Measurements from ENCODE around the gene KRT72. TPM values are rescaled to one million over a fixed set of nuclear protein-coding genes. Genes with fewer than 3 reads are reported as not detected.

The KRT72 gene
- polyA plus RNA-seq, 1 donor = 2.0 TPM

GRCh38 chr12:52641468-52641867, 40.2 kb upstream of the KRT72 start:
- H3K27me3 ChIP-seq (ENCODE audit: control insufficient read depth, insufficient read depth, low read length) = peaks cover 6% of the 10 kb centered on the region
- no peak for DNase-seq
- no peak overlapping the region for H3K4me3 ChIP-seq (ENCODE audit: low read length)
- H3K4me1 ChIP-seq (ENCODE audit: control insufficient read depth, insufficient read depth, low read length) = peaks cover 17% of the 10 kb centered on the region
- no peak overlapping the region for H3K27ac ChIP-seq (ENCODE audit: low read length)
- no CpG with 5 or more reads among the region's 4 CpGs for WGBS (ENCODE audit: insufficient coverage, low lambda C conversion rate)
- no peaks in the 10 kb centered on the region for H3K36me3 ChIP-seq (ENCODE audit: control insufficient read depth, insufficient read depth, low read length)
- peaks cover 3% of the 10 kb centered on the region for H3K9me3 ChIP-seq (ENCODE audit: control insufficient read depth, low read depth, low read length)

DNA sequence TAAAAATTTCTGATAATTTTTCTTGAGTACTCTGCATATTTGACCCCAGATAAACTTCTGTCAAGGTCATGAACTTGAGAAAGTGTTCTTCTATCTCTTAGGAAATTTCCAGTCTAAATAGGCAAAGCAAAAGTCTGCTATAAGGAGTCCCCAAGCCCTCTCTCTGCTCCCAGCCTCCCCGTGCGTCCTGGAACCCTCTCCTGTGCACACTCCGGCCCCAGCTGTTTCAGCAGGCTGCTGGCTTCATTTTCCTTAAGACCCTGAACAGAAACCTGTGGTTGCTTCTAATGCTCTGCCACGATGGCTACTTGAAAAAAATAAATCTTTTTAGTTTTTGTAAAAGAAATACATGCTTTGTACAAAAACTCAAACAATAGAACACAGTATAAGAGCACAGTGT, 36.0 kb upstream of the KRT72 start:
- no peak overlapping the region for H3K27ac ChIP-seq (ENCODE audit: low read length)
- no peak for DNase-seq
- peaks cover 13% of the 10 kb centered on the region for H3K27me3 ChIP-seq (ENCODE audit: control insufficient read depth, insufficient read depth, low read length)
- no peak overlapping the region for H3K4me3 ChIP-seq (ENCODE audit: low read length)
- no peaks in the 10 kb centered on the region for H3K4me1 ChIP-seq (ENCODE audit: control insufficient read depth, insufficient read depth, low read length)
- WGBS (ENCODE audit: insufficient coverage, low lambda C conversion rate) = no CpG with 5 or more reads among the region's 4 CpGs
- no peaks in the 10 kb centered on the region for H3K36me3 ChIP-seq (ENCODE audit: control insufficient read depth, insufficient read depth, low read length)
- H3K9me3 ChIP-seq (ENCODE audit: control insufficient read depth, low read depth, low read length) = no peaks in the 10 kb centered on the region

GRCh38 chr12:52636592-52637258, 35.5 kb upstream of the KRT72 start:
- no peak for DNase-seq
- Histone ChIP-seq H3K36me3 (ENCODE audit: control insufficient read depth, insufficient read depth, low read length) (no peaks in the 10 kb centered on the region), H3K4me1 (ENCODE audit: control insufficient read depth, insufficient read depth, low read length) (no peaks in the 10 kb centered on the region), H3K27me3 (ENCODE audit: control insufficient read depth, insufficient read depth, low read length) (peaks cover 9% of the 10 kb centered on the region), H3K9me3 (ENCODE audit: control insufficient read depth, low read depth, low read length) (no peaks in the 10 kb centered on the region), H3K27ac (ENCODE audit: low read length) (no peak overlapping the region), H3K4me3 (ENCODE audit: low read length) (no peak overlapping the region)
- WGBS (ENCODE audit: insufficient coverage, low lambda C conversion rate) = no CpG with 5 or more reads among the region's 5 CpGs

GRCh38 chr12:52636189-52636588, 34.9 kb upstream of the KRT72 start:
- WGBS (ENCODE audit: insufficient coverage, low lambda C conversion rate) = no CpG with 5 or more reads among the region's 6 CpGs
- Histone ChIP-seq H3K36me3 (ENCODE audit: control insufficient read depth, insufficient read depth, low read length) (no peaks in the 10 kb centered on the region), H3K4me1 (ENCODE audit: control insufficient read depth, insufficient read depth, low read length) (no peaks in the 10 kb centered on the region), H3K4me3 (ENCODE audit: low read length) (no peak overlapping the region), H3K27me3 (ENCODE audit: control insufficient read depth, insufficient read depth, low read length) (peaks cover 9% of the 10 kb centered on the region), H3K27ac (ENCODE audit: low read length) (no peak overlapping the region), H3K9me3 (ENCODE audit: control insufficient read depth, low read depth, low read length) (no peaks in the 10 kb centered on the region)
- DNase-seq = no peak

DNA sequence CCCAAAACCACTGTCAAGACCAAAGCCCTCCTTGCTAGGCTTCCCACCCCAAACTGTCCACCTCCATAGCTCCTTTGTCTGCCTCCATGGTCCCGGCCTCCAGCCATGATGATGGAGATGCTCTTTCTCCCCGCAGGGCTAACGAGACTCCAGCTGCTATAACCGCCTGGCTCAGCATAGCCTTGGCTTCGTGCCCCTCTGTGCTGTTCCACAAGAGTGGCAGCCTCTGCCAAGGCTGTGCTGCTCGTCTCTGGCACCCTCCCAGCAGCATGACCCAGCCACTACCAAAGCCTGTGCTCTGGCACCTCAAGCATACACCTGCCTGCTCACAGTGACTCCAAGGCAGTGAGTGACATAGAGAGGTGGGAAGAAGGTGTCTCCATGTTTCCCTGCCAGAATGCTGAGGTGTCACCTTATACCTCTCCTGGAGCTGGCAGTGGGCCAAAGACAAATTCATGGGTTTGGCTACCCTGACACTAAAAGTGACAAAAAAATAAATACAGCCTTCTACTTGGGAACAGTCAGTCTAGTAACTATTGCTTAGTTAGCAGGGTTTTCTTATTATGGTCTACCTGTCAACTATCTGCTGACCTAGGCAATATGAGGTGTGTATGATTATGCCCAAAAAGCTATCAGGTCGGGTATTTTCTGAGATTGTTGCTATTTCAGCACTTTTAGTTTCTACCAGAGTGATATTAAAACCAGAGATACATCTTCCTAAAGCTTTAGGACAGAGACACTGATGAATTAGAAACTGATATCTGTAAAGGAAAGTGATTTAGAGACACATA, 33.2 kb upstream of the KRT72 start:
- WGBS (ENCODE audit: insufficient coverage, low lambda C conversion rate) = no CpG with 5 or more reads among the region's 7 CpGs
- Histone ChIP-seq H3K4me1 (ENCODE audit: control insufficient read depth, insufficient read depth, low read length) (no peaks in the 10 kb centered on the region), H3K27ac (ENCODE audit: low read length) (no peak overlapping the region), H3K27me3 (ENCODE audit: control insufficient read depth, insufficient read depth, low read length) (peaks cover 9% of the 10 kb centered on the region), H3K4me3 (ENCODE audit: low read length) (no peak overlapping the region), H3K9me3 (ENCODE audit: control insufficient read depth, low read depth, low read length) (no peaks in the 10 kb centered on the region), H3K36me3 (ENCODE audit: control insufficient read depth, insufficient read depth, low read length) (no peaks in the 10 kb centered on the region)
- DNase-seq = no peak

DNA sequence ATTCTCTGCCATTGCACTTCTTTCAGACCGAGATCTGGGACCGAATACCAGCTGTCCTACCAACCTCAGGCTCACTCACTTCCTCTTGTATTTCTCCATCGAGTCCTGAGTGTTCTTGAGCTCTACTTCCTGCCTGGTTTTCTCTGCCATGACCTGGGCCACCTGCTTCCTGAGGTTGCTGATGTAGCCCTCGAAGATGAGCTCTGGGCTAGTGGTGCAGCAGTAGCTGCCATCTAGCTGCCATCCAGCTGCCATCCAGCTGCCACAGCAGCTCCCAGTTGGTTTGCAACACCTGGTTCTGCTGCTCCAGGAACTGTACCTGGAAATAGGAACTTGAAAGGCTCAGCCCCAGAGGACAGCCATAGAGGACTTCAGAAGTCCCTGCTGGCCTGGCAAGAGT, 32.1 kb upstream of the KRT72 start:
- H3K36me3 ChIP-seq (ENCODE audit: control insufficient read depth, insufficient read depth, low read length) = no peaks in the 10 kb centered on the region

GRCh38 chr12:52632656-52633055, 31.4 kb upstream of the KRT72 start:
- Histone ChIP-seq H3K4me3 (ENCODE audit: low read length) (no peak overlapping the region), H3K27me3 (ENCODE audit: control insufficient read depth, insufficient read depth, low read length) (peaks cover 8% of the 10 kb centered on the region), H3K36me3 (ENCODE audit: control insufficient read depth, insufficient read depth, low read length) (no peaks in the 10 kb centered on the region), H3K9me3 (ENCODE audit: control insufficient read depth, low read depth, low read length) (no peaks in the 10 kb centered on the region), H3K27ac (ENCODE audit: low read length) (no peak overlapping the region), H3K4me1 (ENCODE audit: control insufficient read depth, insufficient read depth, low read length) (no peaks in the 10 kb centered on the region)
- WGBS (ENCODE audit: insufficient coverage, low lambda C conversion rate) = no CpG with 5 or more reads among the region's 4 CpGs
- no peak for DNase-seq

More for the DNA sequence above, 32.1 kb upstream of the KRT72 start:
- no peak overlapping the region for H3K27ac ChIP-seq (ENCODE audit: low read length)
- DNase-seq = no peak
- no peak overlapping the region for H3K4me3 ChIP-seq (ENCODE audit: low read length)
- no peaks in the 10 kb centered on the region for H3K9me3 ChIP-seq (ENCODE audit: control insufficient read depth, low read depth, low read length)
- H3K27me3 ChIP-seq (ENCODE audit: control insufficient read depth, insufficient read depth, low read length) = peaks cover 8% of the 10 kb centered on the region
- WGBS (ENCODE audit: insufficient coverage, low lambda C conversion rate) = no CpG with 5 or more reads among the region's 4 CpGs
- H3K4me1 ChIP-seq (ENCODE audit: control insufficient read depth, insufficient read depth, low read length) = no peaks in the 10 kb centered on the region

- no peak for DNase-seq
- Histone ChIP-seq H3K4me1 (ENCODE audit: control insufficient read depth, insufficient read depth, low read length) (no peaks in the 10 kb centered on the region), H3K27me3 (ENCODE audit: control insufficient read depth, insufficient read depth, low read length) (peaks cover 8% of the 10 kb centered on the region), H3K9me3 (ENCODE audit: control insufficient read depth, low read depth, low read length) (no peaks in the 10 kb centered on the region), H3K36me3 (ENCODE audit: control insufficient read depth, insufficient read depth, low read length) (no peaks in the 10 kb centered on the region), H3K4me3 (ENCODE audit: low read length) (no peak overlapping the region), H3K27ac (ENCODE audit: low read length) (no peak overlapping the region)
- WGBS (ENCODE audit: insufficient coverage, low lambda C conversion rate) = no CpG with 5 or more reads among the region's 6 CpGs
Observed at GRCh38 chr12:52631676-52632459, 30.6 kb upstream of the KRT72 start.

DNA sequence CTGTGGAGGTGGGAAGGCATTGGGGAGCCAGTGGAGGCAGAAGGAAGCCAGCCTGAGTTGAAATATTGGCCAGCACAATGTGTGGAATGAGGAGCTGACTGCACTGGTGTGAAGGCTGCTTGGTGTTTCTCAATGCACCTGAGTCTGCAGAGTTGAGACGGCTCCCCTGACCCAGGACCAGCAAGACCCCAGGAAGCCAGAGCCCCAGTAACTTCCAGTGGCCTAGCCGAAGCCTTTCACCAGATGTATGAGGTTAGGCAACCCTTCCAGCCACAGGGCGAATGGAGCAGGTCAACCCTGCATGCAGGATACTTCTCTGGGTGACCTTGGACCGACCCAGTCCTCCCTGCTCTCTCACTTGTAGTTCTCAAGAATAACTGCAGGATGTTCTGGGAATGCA, 30.0 kb upstream of the KRT72 start:
- Histone ChIP-seq H3K4me1 (ENCODE audit: control insufficient read depth, insufficient read depth, low read length) (no peaks in the 10 kb centered on the region), H3K27me3 (ENCODE audit: control insufficient read depth, insufficient read depth, low read length) (peaks cover 8% of the 10 kb centered on the region), H3K36me3 (ENCODE audit: control insufficient read depth, insufficient read depth, low read length) (no peaks in the 10 kb centered on the region), H3K27ac (ENCODE audit: low read length) (no peak overlapping the region), H3K9me3 (ENCODE audit: control insufficient read depth, low read depth, low read length) (no peaks in the 10 kb centered on the region), H3K4me3 (ENCODE audit: low read length) (no peak overlapping the region)
- WGBS (ENCODE audit: insufficient coverage, low lambda C conversion rate) = no CpG with 5 or more reads among the region's 4 CpGs
- no peak for DNase-seq

DNA sequence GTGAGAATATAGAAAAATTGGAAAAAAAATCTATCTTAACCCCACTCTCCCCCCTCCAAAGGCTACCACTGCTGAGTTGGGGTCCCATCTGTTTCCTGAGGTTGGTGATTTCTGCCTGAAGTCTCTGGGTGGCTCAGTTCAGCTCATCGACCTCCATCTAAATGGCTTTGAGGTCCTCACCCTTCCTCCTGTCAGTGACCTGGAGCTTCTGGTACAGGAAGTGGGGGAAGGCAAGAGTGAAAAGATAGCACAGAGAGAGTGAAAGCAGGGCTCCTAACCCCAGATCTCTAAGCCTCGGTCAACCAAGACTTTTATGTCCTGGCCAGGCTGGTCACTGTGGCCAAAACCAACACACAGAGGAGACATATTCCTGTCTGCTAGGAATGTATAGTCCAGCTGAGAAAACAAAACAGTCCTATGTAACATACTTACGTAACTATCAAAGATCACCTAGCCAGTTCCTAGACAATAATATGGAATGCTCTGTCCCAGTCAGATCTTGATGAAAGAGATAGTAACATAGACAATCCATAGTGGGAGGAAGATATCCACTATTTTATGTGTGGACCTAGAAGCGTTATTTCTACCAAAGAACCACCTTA, 29.4 kb upstream of the KRT72 start:
- Histone ChIP-seq H3K36me3 (ENCODE audit: control insufficient read depth, insufficient read depth, low read length) (no peaks in the 10 kb centered on the region), H3K9me3 (ENCODE audit: control insufficient read depth, low read depth, low read length) (no peaks in the 10 kb centered on the region), H3K4me3 (ENCODE audit: low read length) (no peak overlapping the region), H3K27me3 (ENCODE audit: control insufficient read depth, insufficient read depth, low read length) (peaks cover 8% of the 10 kb centered on the region), H3K27ac (ENCODE audit: low read length) (no peak overlapping the region), H3K4me1 (ENCODE audit: control insufficient read depth, insufficient read depth, low read length) (no peaks in the 10 kb centered on the region)
- no CpG with 5 or more reads among the region's 4 CpGs for WGBS (ENCODE audit: insufficient coverage, low lambda C conversion rate)
- no peak for DNase-seq

Measured in large intestine (tissue), 3 donors.